Measurements from ENCODE around the gene SKIC2. TPM values are rescaled to one million over a fixed set of nuclear protein-coding genes. Genes with fewer than 3 reads are reported as not detected.
A peak's percentile ranks its signal among the peaks of the same experiment; 100 is the strongest.
"Not testable (repeated sequence)": the region's sequence is repeated elsewhere in the genome, so short reads cannot be mapped to it uniquely, and the experiment has no call there.

Gene SKIC2
- total RNA-seq, 1 donor from 2014 or later = 84.3 TPM

DNA sequence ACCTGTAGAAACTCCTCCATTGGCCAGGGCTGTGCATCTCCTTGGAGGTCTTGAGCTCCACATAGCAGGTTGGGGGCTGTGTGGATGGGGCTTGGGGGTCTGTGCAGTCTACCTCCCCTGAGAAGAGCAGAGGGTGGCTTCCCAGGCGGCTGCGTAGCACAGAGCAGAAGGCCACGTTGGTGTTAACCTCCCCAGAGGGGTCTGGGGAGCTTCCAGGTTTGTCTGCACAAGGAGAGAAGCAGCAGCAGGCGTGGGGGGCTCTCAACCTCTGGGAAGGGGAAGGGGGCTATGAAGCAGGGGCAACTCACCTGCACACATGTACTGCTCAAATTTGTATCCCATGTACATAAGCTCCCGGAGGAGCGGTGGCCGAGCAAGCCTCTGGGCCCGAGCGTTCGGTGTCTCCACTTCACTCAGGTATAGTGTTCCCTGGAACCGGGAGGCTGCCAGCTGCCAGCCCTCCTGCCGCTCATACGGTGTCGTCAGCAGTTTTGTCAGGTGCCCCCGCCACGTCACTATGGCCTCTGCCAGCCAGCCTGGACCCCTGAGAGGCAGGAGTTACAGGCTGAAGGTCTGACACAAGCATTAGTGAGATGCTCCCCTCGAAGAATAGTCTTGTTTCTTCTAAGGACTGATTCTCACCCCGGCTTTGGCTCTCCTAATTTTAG lies 11.8 kb downstream of the SKIC2 start:
- H3K4me1 Mint-ChIP-seq = peaks cover 15% of the 10 kb centered on the region
- no peaks in the 10 kb centered on the region for H3K9me3 Mint-ChIP-seq
- DNase-seq (ENCODE audit: low spot score in 2 of 2, unreplicated experiment in 2 of 2) = no peak
- peak overlapping the region; percentile 97 for H3K4me3 Mint-ChIP-seq
- TF ChIP-seq, protein P1, sequence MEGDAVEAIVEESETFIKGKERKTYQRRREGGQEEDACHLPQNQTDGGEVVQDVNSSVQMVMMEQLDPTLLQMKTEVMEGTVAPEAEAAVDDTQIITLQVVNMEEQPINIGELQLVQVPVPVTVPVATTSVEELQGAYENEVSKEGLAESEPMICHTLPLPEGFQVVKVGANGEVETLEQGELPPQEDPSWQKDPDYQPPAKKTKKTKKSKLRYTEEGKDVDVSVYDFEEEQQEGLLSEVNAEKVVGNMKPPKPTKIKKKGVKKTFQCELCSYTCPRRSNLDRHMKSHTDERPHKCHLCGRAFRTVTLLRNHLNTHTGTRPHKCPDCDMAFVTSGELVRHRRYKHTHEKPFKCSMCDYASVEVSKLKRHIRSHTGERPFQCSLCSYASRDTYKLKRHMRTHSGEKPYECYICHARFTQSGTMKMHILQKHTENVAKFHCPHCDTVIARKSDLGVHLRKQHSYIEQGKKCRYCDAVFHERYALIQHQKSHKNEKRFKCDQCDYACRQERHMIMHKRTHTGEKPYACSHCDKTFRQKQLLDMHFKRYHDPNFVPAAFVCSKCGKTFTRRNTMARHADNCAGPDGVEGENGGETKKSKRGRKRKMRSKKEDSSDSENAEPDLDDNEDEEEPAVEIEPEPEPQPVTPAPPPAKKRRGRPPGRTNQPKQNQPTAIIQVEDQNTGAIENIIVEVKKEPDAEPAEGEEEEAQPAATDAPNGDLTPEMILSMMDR (IDR thresholded peaks at IDR 0.05; ENCODE audit: unreplicated experiment) = no peak
- no peaks in the 10 kb centered on the region for H3K27me3 Mint-ChIP-seq (ENCODE audit: low read depth)
- peaks cover 22% of the 10 kb centered on the region for H3K36me3 Mint-ChIP-seq
- peak overlapping the region; percentile 100 for H3K27ac Mint-ChIP-seq

- Mint-ChIP-seq H3K27ac (peak overlapping the region; percentile 100), H3K4me3 (peak overlapping the region; percentile 97), H3K36me3 (peaks cover 21% of the 10 kb centered on the region), H3K4me1 (peaks cover 15% of the 10 kb centered on the region), H3K9me3 (no peaks in the 10 kb centered on the region), H3K27me3 (ENCODE audit: low read depth) (no peaks in the 10 kb centered on the region)
- no peak for DNase-seq (ENCODE audit: low spot score in 2 of 2, unreplicated experiment in 2 of 2)
- TF ChIP-seq, protein P1 (IDR thresholded peaks at IDR 0.05; ENCODE audit: unreplicated experiment) = no peak
Measured at GRCh38 chr6:31971279-31971992, 12.5 kb downstream of the SKIC2 start.

DNA sequence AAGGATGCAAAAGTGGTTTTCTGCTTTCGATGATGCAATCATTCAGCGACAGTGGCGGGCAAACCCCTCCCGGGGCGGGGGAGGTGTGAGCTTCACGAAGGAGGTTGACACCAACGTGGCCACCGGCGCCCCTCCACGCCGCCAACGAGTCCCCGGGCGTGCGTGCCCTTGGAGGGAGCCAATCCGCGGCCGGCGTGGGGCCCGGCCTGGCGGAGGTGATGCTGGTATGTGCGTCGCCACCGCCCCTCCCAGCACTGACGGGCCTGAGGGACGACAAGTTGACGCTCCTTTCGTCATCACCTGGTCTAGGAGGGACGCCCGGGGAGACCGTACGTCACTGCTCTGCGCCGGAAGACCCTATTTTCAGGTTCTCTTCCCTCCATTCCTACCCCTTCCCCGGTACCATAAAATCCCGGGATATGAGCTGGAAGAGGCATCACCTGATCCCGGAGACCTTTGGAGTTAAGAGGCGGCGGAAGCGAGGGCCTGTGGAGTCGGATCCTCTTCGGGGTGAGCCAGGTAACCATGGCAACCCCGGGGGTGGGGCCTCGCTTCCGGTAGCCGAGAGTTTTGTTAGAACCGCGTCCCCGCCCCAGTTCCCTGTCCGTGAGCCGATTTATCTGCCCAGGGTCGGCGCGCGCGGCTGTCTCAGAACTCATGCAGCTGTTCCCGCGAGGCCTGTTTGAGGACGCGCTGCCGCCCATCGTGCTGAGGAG lies 13.2 kb downstream of the SKIC2 start, which contains the start of gene DXO:
Gene DXO, minus strand, starts transcription at position 146 of the 716 bp plus-strand sequence. CDS start 463 bp downstream, outside the sequence.
- Mint-ChIP-seq H3K36me3 (peaks cover 23% of the 10 kb centered on the region), H3K9me3 (no peaks in the 10 kb centered on the region), H3K4me3 (peak within 1 kb of the TSS; percentile 97), H3K4me1 (peaks cover 15% of the 10 kb centered on the region), H3K27ac (peak within 1 kb of the TSS; percentile 100), H3K27me3 (ENCODE audit: low read depth) (no peaks in the 10 kb centered on the region)
- TF ChIP-seq, protein P1 (IDR thresholded peaks at IDR 0.05; ENCODE audit: unreplicated experiment) = no peak
- peak; percentile 91 to 95 for DNase-seq (ENCODE audit: low spot score in 2 of 2, unreplicated experiment in 2 of 2)

- H3K27me3 Mint-ChIP-seq (ENCODE audit: low read depth) = no peaks in the 10 kb centered on the region
- no peaks in the 10 kb centered on the region for H3K9me3 Mint-ChIP-seq
- peak overlapping the region; percentile 97 for H3K4me3 Mint-ChIP-seq
- peaks cover 18% of the 10 kb centered on the region for H3K36me3 Mint-ChIP-seq
- TF ChIP-seq, protein P1 (IDR thresholded peaks at IDR 0.05; ENCODE audit: unreplicated experiment) = no peak
- H3K4me1 Mint-ChIP-seq = peaks cover 15% of the 10 kb centered on the region
- peak overlapping the region; percentile 100 for H3K27ac Mint-ChIP-seq
- no peak for DNase-seq (ENCODE audit: low spot score in 2 of 2, unreplicated experiment in 2 of 2)
Measured at GRCh38 chr6:31972709-31973350, 13.9 kb downstream of the SKIC2 start.

DNA sequence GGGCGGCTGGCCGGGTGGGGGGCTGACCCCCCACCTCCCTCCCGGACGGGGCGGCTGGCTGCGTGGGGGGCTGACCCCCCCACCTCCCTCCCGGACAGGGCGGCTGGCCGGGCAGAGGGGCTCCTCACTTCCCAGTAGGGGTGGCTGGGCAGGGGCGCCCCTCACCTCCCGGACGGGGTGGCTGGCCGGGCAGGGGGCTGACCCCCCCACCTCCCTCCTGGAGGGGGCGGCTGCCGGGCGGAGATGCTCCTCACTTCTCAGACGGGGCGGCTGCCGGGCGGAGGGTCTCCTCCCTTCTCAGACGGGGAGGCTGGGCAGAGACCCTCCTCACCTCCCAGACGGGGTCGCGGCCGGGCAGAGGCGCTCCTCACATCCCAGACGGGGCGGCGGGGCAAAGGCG lies 17.1 kb downstream of the SKIC2 start:
- H3K27me3 Mint-ChIP-seq (ENCODE audit: low read depth); DNase-seq (ENCODE audit: low spot score in 2 of 2, unreplicated experiment in 2 of 2); H3K9me3 Mint-ChIP-seq; H3K27ac Mint-ChIP-seq; H3K4me3 Mint-ChIP-seq: not testable (repeated sequence)
- Mint-ChIP-seq H3K36me3 (peaks cover 16% of the 10 kb centered on the region), H3K4me1 (peaks cover 13% of the 10 kb centered on the region)
